B cell (primary cell): ENCODE results near the gene FNDC5. TPM values are rescaled to one million over a fixed set of nuclear protein-coding genes. Genes with fewer than 3 reads are reported as not detected.

Experiments
- ATAC-seq: fragments of 200-7000 bp; cut with Tn5 transposase; one replicate; pipeline ENCODE4 v1.10.0; 2021; ENCODE audit warnings: low read depth, mild to moderate bottlenecking, moderate number of reproducible peaks, moderate library complexity
- CTCF ChIA-PET: fragments of 350-600 bp; sonication (Branson Sonifier 250); formaldehyde crosslinking; loops from one replicate; lab custom pipeline; 2021; ENCODE audit warnings: antibody characterized with exemption, inconsistent platforms; lab: Charles Lee
- POLR2A ChIA-PET: fragments of 350-600 bp; sonication (Branson Sonifier 250); formaldehyde crosslinking; loops from one replicate; lab custom pipeline; 2021; ENCODE audit warnings: antibody characterized with exemption; lab: Charles Lee
- DNase-seq: peaks from one replicate; pipeline ENCODE4 v3.0.0; 2013
- H2AFZ ChIP-seq: 2 replicates; pipeline ENCODE4 v1.6.1; 2012; ENCODE audit warnings: mild to moderate bottlenecking, low read depth, low read length; ENCODE audit not compliant: insufficient read depth, poor library complexity, severe bottlenecking
- H3K27ac ChIP-seq, 2 donors: 1 replicate in 1 of 2; 2 replicates in 1 of 2; pipeline ENCODE4 v1.5.1; 2012 to 2013; ENCODE audit warnings: low read length in 2 of 2, mild to moderate bottlenecking in 2 of 2, moderate library complexity in 1 of 2
- H3K27me3 ChIP-seq, 4 experiments: fragments of 200-600 bp in 1 of 4; sonication (generic) in 1 of 4; replicated peaks in 1 of 4; 1 replicate in 2 of 4; 2 replicates in 2 of 4; pipeline versions ENCODE4 v1.6.1 to v1.7.0; 2013 to 2016; ENCODE audit warnings: low read length in 3 of 4, mild to moderate bottlenecking in 2 of 4, mixed read lengths in 1 of 4, moderate library complexity in 1 of 4; ENCODE audit not compliant: insufficient read depth in 4 of 4, control insufficient read depth in 3 of 4; ENCODE audit errors: control extremely low read depth in 1 of 4
- H3K36me3 ChIP-seq, 2 experiments: replicated peaks in 1 of 2; 1 replicate in 1 of 2; 2 replicates in 1 of 2; pipeline versions ENCODE4 v1.6.1 to v1.7.1; 2013; ENCODE audit warnings: low read length in 1 of 2; ENCODE audit not compliant: insufficient read depth in 2 of 2, control insufficient read depth in 1 of 2; ENCODE audit errors: control extremely low read depth in 1 of 2, extremely low read depth in 1 of 2
- H3K4me1 ChIP-seq, 2 donors: fragments of 200-600 bp in 1 of 2; sonication (generic) in 1 of 2; 1 replicate in 1 of 2; 2 replicates in 1 of 2; pipeline versions ENCODE4 v1.5.1 to v1.6.1; 2013 to 2017; ENCODE audit warnings: low read length in 2 of 2; ENCODE audit not compliant: control insufficient read depth in 2 of 2, insufficient read depth in 2 of 2
- H3K4me2 ChIP-seq: replicated peaks from 2 replicates; pipeline ENCODE3; 2012; ENCODE audit warnings: mild to moderate bottlenecking, low read depth, low read length; ENCODE audit not compliant: poor library complexity, severe bottlenecking
- H3K4me3 ChIP-seq, 5 experiments: fragments of 200-600 bp in 1 of 5; sonication (generic) in 1 of 5; 1 replicate in 3 of 5; 2 replicates in 2 of 5; pipeline versions ENCODE4 v1.5.1 to v1.7.0; 2011 to 2016; ENCODE audit warnings: low read length in 4 of 5, mild to moderate bottlenecking in 4 of 5, low read depth in 2 of 5, control low read depth in 1 of 5, moderate library complexity in 1 of 5; ENCODE audit not compliant: insufficient read depth in 1 of 5; ENCODE audit errors: control extremely low read depth in 1 of 5, extremely low read depth in 1 of 5
- H3K79me2 ChIP-seq: fragments of 200-600 bp; sonication (generic); one replicate; pipeline ENCODE4 v1.6.0; 2016; ENCODE audit warnings: low read length; ENCODE audit not compliant: control insufficient read depth, insufficient read depth
- H3K9ac ChIP-seq: fragments of 200-600 bp; sonication (generic); 2 replicates; pipeline ENCODE4 v1.6.1; 2017; ENCODE audit warnings: mild to moderate bottlenecking, low read length, moderate library complexity
- H3K9me3 ChIP-seq, 3 donors: one replicate each; pipeline versions ENCODE4 v1.6.1 to v1.7.1; 2013; ENCODE audit warnings: low read length in 2 of 3; ENCODE audit not compliant: control insufficient read depth in 2 of 3, insufficient read depth in 1 of 3; ENCODE audit errors: control extremely low read depth in 1 of 3
- H4K20me1 ChIP-seq: 2 replicates; pipeline ENCODE4 v1.6.0; 2012; ENCODE audit warnings: mild to moderate bottlenecking, low read length; ENCODE audit not compliant: insufficient read depth, control insufficient read depth, poor library complexity, severe bottlenecking
- H3K27ac Mint-ChIP-seq: one replicate; pipeline ENCODE4 v1.8.0; 2021; ENCODE audit warnings: mixed read lengths
- H3K27me3 Mint-ChIP-seq: one replicate; pipeline ENCODE4 v1.8.0; 2021; ENCODE audit warnings: mixed read lengths
- H3K4me1 Mint-ChIP-seq: one replicate; pipeline ENCODE4 v1.8.0; 2021; ENCODE audit warnings: mixed read lengths
- H3K4me3 Mint-ChIP-seq: one replicate; pipeline ENCODE4 v1.8.0; 2021; ENCODE audit warnings: mixed read lengths
- H3K9me3 Mint-ChIP-seq: one replicate; pipeline ENCODE4 v1.8.0; 2022; ENCODE audit warnings: mixed read lengths; ENCODE audit not compliant: insufficient read depth
- CTCF ChIP-seq: fragments of 200-600 bp; IDR thresholded peaks from one replicate; pipeline ENCODE4 v1.8.0; 2022; ENCODE audit warnings: antibody characterized with exemption, mild to moderate bottlenecking
- EZH2 ChIP-seq: IDR thresholded peaks from 2 replicates; pipeline ENCODE4 v1.6.1; 2012; ENCODE audit warnings: borderline replicate concordance, low read depth, mild to moderate bottlenecking, moderate library complexity, low read length; ENCODE audit not compliant: insufficient read depth, poor library complexity, severe bottlenecking
- WGBS: methylation state at CpG from one replicate; pipeline ENCODE4 v1.1.5; 2013; ENCODE audit warnings: missing lambda C conversion rate; ENCODE audit not compliant: insufficient coverage; 5-methylcytosine and 5-hydroxymethylcytosine counted together
- intact Hi-C: fragments of 100-400 bp; cut with micrococcal nuclease; formaldehyde crosslinking; loops from one replicate; pipeline ENCODE4 v1.10.0; 2022
- polyA plus RNA-seq: library from polyadenylated mRNA; depleted of rRNA; stranded (reverse); fragments of >200 nt; gene quantifications from 2 replicates; pipeline ENCODE4 v1.2.3, GENCODE V29; 2012
- total RNA-seq, 2 donors: library from RNA; stranded (reverse); fragments of 120-200 nt in 1 of 2; gene quantifications; 1 replicate in 1 of 2; 2 replicates in 1 of 2; pipeline versions ENCODE4 v1.2.3 to v1.2.4, GENCODE V29; 2013 to 2022

Gene FNDC5
- total and polyA plus RNA-seq, 2 donors (not counting 1 experiment from before 2014, with no cell fraction given), result 0.76 to 2.1 TPM

- intact Hi-C loops, result no loop called here
- WGBS, result 91% methylated on average over 3 of the region's 3 CpGs
Measured at GRCh38 chr1:32889731-32890278, 19.1 kb upstream of the FNDC5 start.

More at GRCh38 chr1:32889731-32890278, 19.1 kb upstream of the FNDC5 start:
- DNase-seq (no peak), ATAC-seq (no peak)
- Histone ChIP-seq H3K4me2 (no peak overlapping the region), H3K36me3 (no peaks in the 10 kb centered on the region), H3K9me3 (peaks cover 0 to 17% (median 0%) of the 10 kb centered on the region in 3 donors), H3K9ac (no peak overlapping the region), H3K4me3 (no peak overlapping the region), H3K4me1 (peaks cover 22 to 28% of the 10 kb centered on the region in 2 donors), H3K27me3 (peaks cover 0 to 89% (median 48%) of the 10 kb centered on the region in 4 experiments), H3K79me2 (no peaks in the 10 kb centered on the region), H2AFZ (no peak overlapping the region), H4K20me1 (no peaks in the 10 kb centered on the region), H3K27ac (no peak overlapping the region)
- Mint-ChIP-seq H3K4me1 (peaks cover 26% of the 10 kb centered on the region), H3K27ac (no peak overlapping the region), H3K9me3 (no peaks in the 10 kb centered on the region), H3K27me3 (peaks cover 73% of the 10 kb centered on the region), H3K4me3 (no peak overlapping the region)
- ChIA-PET POLR2A (no interaction called here), CTCF (interaction anchor here (0.8 to 1.1 kb wide), 2 partner anchors 9 to 17 kb away, joined by 3 read pairs; no protein-coding TSS in a partner anchor)
- TF ChIP-seq EZH2 (no peak), CTCF (no peak)
